ENCODE data around the gene IPO9. TPM values are rescaled to one million over a fixed set of nuclear protein-coding genes. Genes with fewer than 3 reads are reported as not detected.

IPO9 gene
- total RNA-seq, 1 experiment from 2014 or later: 106 TPM

GRCh38 chr1:201896951-201897391 lies 68.0 kb downstream of the IPO9 start:
- ATAC-seq (no peak), DNase-seq (ENCODE audit: low read depth, low spot score) (no peak)
- intact Hi-C loops (cut with micrococcal nuclease; ENCODE audit: unreplicated experiment) (loop anchor here (1.0 to 5.0 kb wide), 2 partner anchors 75 to 225 kb away; partner anchors contain the start of gene GPR37L1), in situ Hi-C loops (cut with HindIII; ENCODE audit: low pct_unique_long_range_greater_than_20kb, low sequenced_read_pairs) (no loop called here)
- Histone ChIP-seq H3K4me3 (ENCODE audit: low read depth in 2 of 2, low read length in 2 of 2) (no peak overlapping the region), H3K36me3 (ENCODE audit: control insufficient read depth, insufficient read depth, low read length) (no peaks in the 10 kb centered on the region), H3K4me1 (ENCODE audit: control insufficient read depth, insufficient read depth, low read length) (0 out of 2 replicates have a peak, but pooled peaks cover 3% of the 10 kb centered on the region), H3K9me3 (ENCODE audit: control insufficient read depth, insufficient read depth, low read depth, low read length) (no peaks in the 10 kb centered on the region), H3K27ac (ENCODE audit: low read length) (no peak overlapping the region), H3K27me3 (ENCODE audit: control insufficient read depth, insufficient read depth, low read length) (no peaks in the 10 kb centered on the region)
- BruUV-seq (replicated peaks): no TSS peak
- CTCF ChIA-PET: interaction anchor here (0.6 to 3.5 kb wide), 2 partner anchors 27 to 76 kb away, joined by 11 to 38 read pairs; no protein-coding TSS in a partner anchor
- TF ChIP-seq POLR2AphosphoS5 (IDR thresholded peaks at IDR 0.05; ENCODE audit: low read depth, low read length) (no peak), TCF7L2 (IDR thresholded peaks at IDR 0.05; ENCODE audit: low read depth, low read length) (no peak), CTCF (IDR thresholded peaks at IDR 0.05) (no peak), REST (IDR thresholded peaks at IDR 0.05; ENCODE audit: insufficient read depth in 1 of 2, low read depth in 2 of 2, low read length in 1 of 2) (no peak), SIN3A (IDR thresholded peaks at IDR 0.05; ENCODE audit: borderline replicate concordance, insufficient read depth, low read depth, low read length) (no peak)
- POLR2A ChIA-PET: no interaction called here

- intact Hi-C loops (cut with micrococcal nuclease; ENCODE audit: unreplicated experiment) (loop anchor here (5.0 kb wide), 1 partner anchor 224 kb away; the partner anchor contains the start of gene GPR37L1), in situ Hi-C loops (cut with HindIII; ENCODE audit: low pct_unique_long_range_greater_than_20kb, low sequenced_read_pairs) (no loop called here)
- POLR2A ChIA-PET: no interaction called here
- no peak overlapping the region for H3K27ac ChIP-seq (ENCODE audit: low read length)
- CTCF ChIA-PET: interaction anchor here (0.5 kb wide), 1 partner anchor 201 kb away, joined by 5 read pairs; no protein-coding TSS in a partner anchor
- no peaks in the 10 kb centered on the region for H3K9me3 ChIP-seq (ENCODE audit: control insufficient read depth, insufficient read depth, low read depth, low read length)
- H3K4me3 ChIP-seq (ENCODE audit: low read depth in 2 of 2, low read length in 2 of 2): no peak overlapping the region
- TF ChIP-seq SIN3A (IDR thresholded peaks at IDR 0.05; ENCODE audit: borderline replicate concordance, insufficient read depth, low read depth, low read length) (no peak), REST (IDR thresholded peaks at IDR 0.05; ENCODE audit: insufficient read depth in 1 of 2, low read depth in 2 of 2, low read length in 1 of 2) (no peak), TCF7L2 (IDR thresholded peaks at IDR 0.05; ENCODE audit: low read depth, low read length) (no peak), CTCF (IDR thresholded peaks at IDR 0.05) (no peak), POLR2AphosphoS5 (IDR thresholded peaks at IDR 0.05; ENCODE audit: low read depth, low read length) (no peak)
- 0 out of 2 replicates have a peak, but pooled peaks cover 3% of the 10 kb centered on the region for H3K4me1 ChIP-seq (ENCODE audit: control insufficient read depth, insufficient read depth, low read length)
- H3K36me3 ChIP-seq (ENCODE audit: control insufficient read depth, insufficient read depth, low read length): no peaks in the 10 kb centered on the region
- DNase-seq (ENCODE audit: low read depth, low spot score) (no peak), ATAC-seq (no peak)
- no peaks in the 10 kb centered on the region for H3K27me3 ChIP-seq (ENCODE audit: control insufficient read depth, insufficient read depth, low read length)
- BruUV-seq (replicated peaks): no TSS peak
Measured at GRCh38 chr1:201898240-201898894, 69.4 kb downstream of the IPO9 start.
